Mucosa of stomach (tissue), 1 donor: ENCODE results near the gene NR2F1-AS1.

ENCODE experiments used
- H3K27me3 ChIP-seq: one replicate; pipeline ENCODE4 v1.7.0; 2013; ENCODE audit warnings: mild to moderate bottlenecking, low read length; ENCODE audit not compliant: control insufficient read depth, insufficient read depth
- H3K36me3 ChIP-seq: one replicate; pipeline ENCODE4 v1.7.0; 2013; ENCODE audit warnings: low read length; ENCODE audit not compliant: control insufficient read depth, insufficient read depth
- H3K4me1 ChIP-seq: one replicate; pipeline ENCODE4 v1.7.0; 2013; ENCODE audit warnings: mild to moderate bottlenecking, low read length; ENCODE audit not compliant: control insufficient read depth, insufficient read depth
- H3K4me3 ChIP-seq: one replicate; pipeline ENCODE4 v1.7.0; 2013; ENCODE audit warnings: low read length
- H3K9ac ChIP-seq: one replicate; pipeline ENCODE4 v1.7.0; 2013; ENCODE audit warnings: mild to moderate bottlenecking, low read length, moderate library complexity
- H3K9me3 ChIP-seq: one replicate; pipeline ENCODE4 v1.7.0; 2013; ENCODE audit warnings: mild to moderate bottlenecking, low read length, moderate library complexity; ENCODE audit not compliant: control insufficient read depth
- donor health status: Pancreatic carcinoma.

NR2F1-AS1 gene

DNA sequence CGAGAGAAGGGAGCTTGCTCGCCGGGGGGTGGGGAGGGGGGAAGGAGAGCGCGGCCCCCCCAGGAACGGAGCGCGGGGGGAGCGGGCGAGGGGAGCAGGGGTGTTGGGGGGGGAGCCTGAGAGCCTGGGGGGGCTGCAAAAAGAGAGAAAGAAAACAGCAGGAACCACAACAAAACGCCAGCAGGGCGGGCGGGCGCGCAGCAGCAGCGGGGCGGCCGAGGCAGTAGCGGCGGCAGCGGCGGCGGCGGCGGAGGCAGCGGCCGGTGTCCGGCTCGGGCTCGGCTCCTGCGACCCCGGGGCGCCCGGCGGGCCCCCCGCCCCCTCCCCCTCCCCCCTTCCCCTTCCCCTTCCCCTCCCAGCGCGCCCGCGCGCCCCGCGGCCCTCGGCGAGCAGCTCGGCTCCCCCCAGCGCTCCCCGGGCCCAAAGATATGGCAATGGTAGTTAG is 3.6 kb upstream of the NR2F1-AS1 start:
- Histone ChIP-seq H3K36me3 (no peaks in the 10 kb centered on the region), H3K9me3 (no peaks in the 10 kb centered on the region), H3K4me3 (no peak overlapping the region), H3K27me3 (peaks cover 78% of the 10 kb centered on the region), H3K9ac (no peak overlapping the region), H3K4me1 (peaks cover 25% of the 10 kb centered on the region)

DNA sequence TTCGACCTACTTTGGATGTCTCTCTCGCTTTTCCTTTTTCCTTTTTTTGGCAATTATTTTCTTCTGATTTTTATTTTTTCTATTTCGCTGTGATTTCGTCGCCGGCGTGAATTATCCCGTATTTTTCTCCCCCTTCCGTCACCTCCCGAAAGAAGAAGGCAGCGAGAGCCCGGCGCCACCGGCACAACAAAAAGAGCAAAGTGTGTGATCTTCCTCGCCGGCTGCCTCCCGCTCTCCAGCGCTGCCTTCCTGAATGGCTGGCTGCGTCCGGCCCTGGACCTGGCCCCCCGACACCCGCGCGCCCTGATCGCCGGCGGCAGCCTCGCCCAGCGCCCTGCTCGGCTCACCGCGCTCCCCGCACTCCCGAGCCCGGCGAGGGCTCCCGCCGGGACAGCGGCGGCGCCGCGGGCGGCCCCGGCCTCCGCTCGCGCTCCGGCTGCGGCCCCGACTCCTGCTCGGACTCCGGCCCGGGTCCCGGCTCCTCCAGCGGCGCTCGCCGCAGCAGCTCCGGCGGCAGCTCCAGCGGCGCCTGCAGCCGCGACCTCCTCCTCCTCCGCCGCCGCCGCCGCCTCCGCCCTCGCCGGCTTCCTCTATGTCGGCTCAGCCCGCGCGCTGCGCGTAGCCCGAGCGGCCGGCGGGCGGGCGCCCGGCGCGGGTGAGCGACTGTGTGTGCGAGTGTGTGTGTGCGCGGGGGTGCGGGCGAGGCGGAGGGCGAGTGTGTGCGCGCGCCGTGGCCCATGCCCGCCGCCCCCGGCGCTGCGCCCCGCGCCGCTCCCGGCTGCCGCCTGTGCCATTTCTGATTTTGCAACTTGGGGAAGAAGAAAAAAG is 3.0 kb upstream of the NR2F1-AS1 start:
- H3K27me3 ChIP-seq = peaks cover 77% of the 10 kb centered on the region
- H3K4me1 ChIP-seq = peaks cover 25% of the 10 kb centered on the region
- no peak overlapping the region for H3K9ac ChIP-seq
- H3K4me3 ChIP-seq = no peak overlapping the region
- H3K36me3 ChIP-seq = no peaks in the 10 kb centered on the region
- H3K9me3 ChIP-seq = no peaks in the 10 kb centered on the region

DNA sequence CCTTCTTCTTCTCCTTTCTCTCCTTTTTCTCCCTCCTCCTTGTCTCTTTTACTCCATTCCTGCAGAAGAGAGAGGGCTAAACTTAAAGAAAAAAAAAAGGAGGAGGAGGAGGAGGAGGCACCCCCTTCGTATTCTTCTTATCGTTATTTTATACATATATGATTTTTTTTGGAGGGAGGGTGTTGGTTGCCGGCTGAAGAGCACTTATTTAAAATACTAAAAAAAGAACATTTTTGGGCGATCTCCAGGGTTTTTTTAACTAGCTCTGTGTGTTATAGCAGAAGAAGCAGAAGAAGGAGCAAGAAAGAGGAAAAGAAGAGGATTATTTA is 2.4 kb upstream of the NR2F1-AS1 start:
- no peaks in the 10 kb centered on the region for H3K9me3 ChIP-seq
- H3K4me3 ChIP-seq = no peak overlapping the region
- peaks cover 78% of the 10 kb centered on the region for H3K27me3 ChIP-seq
- H3K4me1 ChIP-seq = peaks cover 25% of the 10 kb centered on the region
- no peaks in the 10 kb centered on the region for H3K36me3 ChIP-seq
- peak overlapping the region; percentile 30 for H3K9ac ChIP-seq

DNA sequence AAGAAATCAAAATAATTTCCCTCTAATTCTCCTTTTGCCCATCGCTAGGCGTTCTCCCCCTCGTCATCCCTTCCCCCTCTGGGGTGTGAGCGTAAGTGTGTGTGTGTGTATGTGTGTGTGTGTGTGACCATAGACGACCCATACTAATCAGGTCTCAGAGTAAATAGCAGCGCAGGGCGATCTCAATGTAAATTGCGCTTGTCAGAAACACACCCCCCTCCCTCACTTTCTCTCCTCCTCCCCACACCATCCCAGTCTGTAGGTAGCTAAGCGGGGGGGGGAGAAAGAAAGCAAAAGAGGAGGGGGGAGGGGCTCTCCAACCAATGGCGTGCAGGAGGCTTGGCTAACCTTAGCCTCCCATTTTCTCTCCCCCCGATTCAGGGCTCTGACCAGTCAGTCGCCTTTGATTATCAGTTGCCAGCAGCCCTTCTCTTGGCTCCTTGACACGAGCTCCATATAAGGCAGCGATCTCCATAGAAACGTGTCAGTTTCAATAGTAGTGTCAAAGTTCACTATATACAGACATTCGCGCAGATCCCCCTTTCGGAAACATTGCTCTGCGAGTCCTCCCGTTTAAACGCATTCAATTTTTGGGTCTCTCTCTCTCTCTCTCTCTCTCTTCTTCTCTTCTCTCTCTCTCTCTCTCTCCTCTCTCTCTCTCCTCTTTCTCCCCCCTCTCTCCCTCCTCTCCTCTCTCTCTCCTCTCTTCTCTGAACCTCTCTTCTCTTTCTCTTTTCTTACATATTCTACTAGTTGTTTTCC is 1.8 kb upstream of the NR2F1-AS1 start, which contains the start of gene NR2F1:
TSS of gene NR2F1 (plus strand) at position 546 of the 762 bp plus-strand sequence. CDS start 1,802 bp downstream, outside the sequence.
- H3K9me3 ChIP-seq = no peaks in the 10 kb centered on the region
- no peak within 1 kb of the TSS for H3K4me3 ChIP-seq
- H3K36me3 ChIP-seq = no peaks in the 10 kb centered on the region
- peaks cover 25% of the 10 kb centered on the region for H3K4me1 ChIP-seq
- peak within 1 kb of the TSS; percentile 30 for H3K9ac ChIP-seq
- H3K27me3 ChIP-seq = peaks cover 79% of the 10 kb centered on the region

DNA sequence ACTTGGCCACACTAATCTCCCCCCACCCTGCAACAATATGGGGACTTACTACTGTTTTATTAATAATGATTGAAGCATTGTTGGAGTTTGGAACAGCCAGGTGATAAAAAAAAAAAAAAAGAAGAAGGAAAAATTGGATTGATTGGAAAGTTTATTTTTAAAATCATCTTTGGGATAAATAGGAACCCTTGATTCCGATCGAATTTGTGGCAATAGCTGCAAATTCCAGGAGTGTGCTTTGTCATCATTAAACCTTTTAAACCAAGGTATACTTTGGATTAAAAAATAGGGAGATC is 1.1 kb upstream of the NR2F1-AS1 start:
- Histone ChIP-seq H3K4me3 (no peak overlapping the region), H3K9ac (no peak overlapping the region), H3K4me1 (peaks cover 25% of the 10 kb centered on the region), H3K27me3 (peaks cover 79% of the 10 kb centered on the region), H3K9me3 (no peaks in the 10 kb centered on the region), H3K36me3 (no peaks in the 10 kb centered on the region)

DNA sequence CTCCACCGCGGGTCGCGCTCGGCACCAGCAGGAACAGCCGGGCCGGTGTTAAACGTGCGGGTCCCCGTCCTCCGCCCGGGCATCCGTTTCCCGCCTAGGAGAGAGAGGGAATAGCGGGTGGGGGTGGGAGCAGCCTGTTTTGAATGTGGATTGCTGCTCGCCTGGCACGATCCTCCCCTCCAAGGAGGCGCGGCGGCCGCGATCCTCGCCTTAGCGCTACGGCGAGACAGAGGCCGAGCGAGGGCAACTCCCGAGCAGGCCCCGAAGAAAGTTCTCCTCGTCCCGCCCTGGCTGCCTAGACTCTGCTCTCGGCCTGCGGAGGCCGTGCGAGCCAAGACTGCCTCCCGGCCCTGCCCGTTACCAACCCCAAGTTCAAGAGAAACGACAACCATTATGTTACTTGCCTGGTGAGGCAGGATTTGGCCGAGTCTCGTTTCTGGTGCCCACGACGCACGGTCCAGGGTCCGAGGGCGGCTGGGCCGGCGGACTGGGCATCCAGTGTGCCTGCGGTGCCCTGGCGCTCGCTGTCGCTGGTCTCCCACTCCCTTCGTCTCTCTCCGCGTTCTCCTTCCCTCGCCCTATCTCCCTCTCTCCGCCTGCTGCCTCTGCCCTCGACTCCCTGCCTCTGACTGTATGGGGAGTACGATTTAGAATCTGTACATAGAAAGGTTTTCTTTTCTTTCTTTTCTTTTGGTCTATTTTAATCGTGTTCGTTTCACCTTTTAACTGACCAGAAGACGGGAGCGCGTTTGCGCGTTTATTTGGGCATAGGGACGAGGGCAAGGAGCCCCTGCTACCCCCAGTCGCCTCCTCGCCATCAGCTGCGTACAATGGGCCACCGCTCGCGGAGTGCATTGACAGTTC is 724 bp downstream of the NR2F1-AS1 start:
- peaks cover 25% of the 10 kb centered on the region for H3K4me1 ChIP-seq
- H3K9ac ChIP-seq = peak overlapping the region; percentile 64
- H3K27me3 ChIP-seq = peaks cover 76% of the 10 kb centered on the region
- H3K4me3 ChIP-seq = peak overlapping the region; percentile 58
- no peaks in the 10 kb centered on the region for H3K36me3 ChIP-seq
- H3K9me3 ChIP-seq = no peaks in the 10 kb centered on the region

DNA sequence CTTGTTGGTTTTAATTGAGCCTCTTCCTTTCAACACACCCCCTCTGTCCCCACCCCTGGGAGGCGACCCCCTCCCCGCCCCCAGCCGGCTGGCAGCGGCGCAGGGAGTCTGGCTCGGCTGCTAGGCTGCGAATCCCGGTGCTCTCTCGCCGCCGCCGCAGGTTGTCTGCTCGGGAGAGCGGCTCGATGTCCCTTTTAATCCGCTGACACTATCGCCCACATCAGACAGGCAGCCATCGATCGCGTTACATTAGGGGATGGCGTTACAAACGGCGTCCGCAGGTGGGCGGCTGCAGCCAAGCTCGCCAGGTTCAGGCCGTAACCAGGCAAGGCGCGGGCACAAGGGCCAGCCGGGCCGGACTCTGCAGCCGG is 1.3 kb downstream of the NR2F1-AS1 start:
- Histone ChIP-seq H3K4me1 (peaks cover 25% of the 10 kb centered on the region), H3K9ac (peak overlapping the region; percentile 64), H3K36me3 (no peaks in the 10 kb centered on the region), H3K9me3 (no peaks in the 10 kb centered on the region), H3K4me3 (peak overlapping the region; percentile 58), H3K27me3 (peaks cover 77% of the 10 kb centered on the region)

DNA sequence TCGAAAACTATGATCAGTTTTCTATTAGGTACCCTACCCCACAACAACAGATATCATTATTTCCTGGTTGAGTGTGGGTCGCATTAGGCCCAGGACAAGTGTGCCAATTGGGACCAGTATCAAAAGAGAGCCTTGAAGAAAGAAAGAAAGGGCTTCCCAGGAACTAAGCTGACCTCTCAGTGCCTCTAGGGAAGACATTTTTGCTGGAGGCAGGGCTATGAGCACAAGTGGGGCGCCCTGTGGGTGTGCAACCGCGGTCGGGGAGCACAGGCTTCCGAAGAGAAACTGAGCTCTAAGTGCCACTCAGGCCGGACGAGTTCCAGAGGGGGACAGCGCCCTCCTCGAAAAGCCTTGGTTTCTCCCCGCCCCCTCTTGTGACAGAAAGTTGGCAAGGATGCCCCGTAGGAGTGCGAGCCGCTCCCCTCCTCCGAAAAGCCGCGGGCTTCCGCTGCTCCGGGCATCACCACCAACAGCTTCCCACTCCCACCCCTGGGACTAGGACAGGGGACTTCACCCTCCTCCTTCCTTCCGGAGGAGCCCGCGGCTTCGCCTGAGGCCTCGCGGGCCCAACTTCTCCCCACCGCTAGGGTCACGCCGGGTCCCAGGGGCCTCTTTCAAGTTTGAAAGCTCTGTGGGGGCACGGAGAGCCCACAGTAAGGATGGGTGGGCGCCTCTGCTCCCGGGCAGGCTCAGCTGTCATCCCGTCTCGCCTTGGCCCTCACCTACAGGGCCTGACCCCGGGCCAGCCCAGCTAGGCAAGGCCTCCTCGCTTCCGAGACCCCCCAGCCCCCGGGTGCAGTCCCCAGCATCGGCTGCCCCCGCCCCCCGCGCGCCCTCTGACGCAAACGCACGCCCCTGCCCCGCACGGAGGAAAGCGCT is 2.0 kb downstream of the NR2F1-AS1 start:
- no peaks in the 10 kb centered on the region for H3K9me3 ChIP-seq
- no peaks in the 10 kb centered on the region for H3K36me3 ChIP-seq
- H3K4me1 ChIP-seq = peaks cover 25% of the 10 kb centered on the region
- H3K27me3 ChIP-seq = peaks cover 83% of the 10 kb centered on the region
- peak overlapping the region; percentile 64 for H3K9ac ChIP-seq
- peak overlapping the region; percentile 0 for H3K4me3 ChIP-seq

DNA sequence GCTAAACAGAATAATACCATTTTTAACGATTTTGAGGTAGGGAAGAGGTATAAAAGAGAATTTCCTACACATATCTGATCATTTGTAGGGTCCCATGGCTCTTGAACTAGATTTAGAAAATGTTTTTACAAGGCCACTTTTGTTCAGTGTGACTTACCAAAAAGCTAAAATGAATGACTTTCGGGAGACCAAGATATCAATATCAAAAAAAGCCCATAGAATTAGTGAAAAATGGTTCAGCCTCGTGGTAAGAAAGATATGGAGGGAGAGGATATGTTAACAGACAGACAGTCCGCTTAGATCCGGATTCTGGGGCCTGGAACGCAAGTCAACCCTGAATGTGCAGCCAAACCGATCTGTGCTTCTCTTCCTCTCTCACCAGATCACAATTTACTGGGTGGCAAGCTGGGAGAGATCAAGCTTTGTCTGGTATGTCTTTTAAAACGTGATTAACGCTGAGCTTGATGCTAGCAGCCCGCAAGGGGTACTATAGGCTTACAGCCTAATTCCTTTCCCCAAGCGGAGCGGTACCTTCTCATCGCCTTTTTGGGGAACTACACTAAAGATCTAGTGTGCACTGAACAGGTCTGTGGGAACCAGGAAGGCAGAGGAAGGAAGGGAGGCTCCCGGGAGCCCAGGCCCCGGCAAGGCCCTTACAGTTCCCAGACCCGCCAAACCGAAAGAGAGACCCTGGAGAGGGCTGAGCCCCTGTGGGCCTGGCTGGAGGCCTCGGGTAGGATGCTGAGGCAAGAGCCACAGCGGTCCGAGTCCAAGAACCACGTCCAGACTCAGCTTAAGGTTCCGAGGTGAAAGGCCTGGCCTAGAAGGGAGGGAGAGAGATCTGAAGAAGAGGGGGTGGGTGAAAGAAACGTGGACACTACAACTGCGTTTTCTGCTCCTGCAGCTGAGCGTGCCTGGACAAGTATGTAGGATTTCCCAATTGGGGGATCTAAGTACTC is 2.9 kb downstream of the NR2F1-AS1 start:
- Histone ChIP-seq H3K36me3 (no peaks in the 10 kb centered on the region), H3K4me1 (peaks cover 20% of the 10 kb centered on the region), H3K9me3 (no peaks in the 10 kb centered on the region), H3K4me3 (peak overlapping the region; percentile 0), H3K27me3 (peaks cover 84% of the 10 kb centered on the region), H3K9ac (peak overlapping the region; percentile 51)

DNA sequence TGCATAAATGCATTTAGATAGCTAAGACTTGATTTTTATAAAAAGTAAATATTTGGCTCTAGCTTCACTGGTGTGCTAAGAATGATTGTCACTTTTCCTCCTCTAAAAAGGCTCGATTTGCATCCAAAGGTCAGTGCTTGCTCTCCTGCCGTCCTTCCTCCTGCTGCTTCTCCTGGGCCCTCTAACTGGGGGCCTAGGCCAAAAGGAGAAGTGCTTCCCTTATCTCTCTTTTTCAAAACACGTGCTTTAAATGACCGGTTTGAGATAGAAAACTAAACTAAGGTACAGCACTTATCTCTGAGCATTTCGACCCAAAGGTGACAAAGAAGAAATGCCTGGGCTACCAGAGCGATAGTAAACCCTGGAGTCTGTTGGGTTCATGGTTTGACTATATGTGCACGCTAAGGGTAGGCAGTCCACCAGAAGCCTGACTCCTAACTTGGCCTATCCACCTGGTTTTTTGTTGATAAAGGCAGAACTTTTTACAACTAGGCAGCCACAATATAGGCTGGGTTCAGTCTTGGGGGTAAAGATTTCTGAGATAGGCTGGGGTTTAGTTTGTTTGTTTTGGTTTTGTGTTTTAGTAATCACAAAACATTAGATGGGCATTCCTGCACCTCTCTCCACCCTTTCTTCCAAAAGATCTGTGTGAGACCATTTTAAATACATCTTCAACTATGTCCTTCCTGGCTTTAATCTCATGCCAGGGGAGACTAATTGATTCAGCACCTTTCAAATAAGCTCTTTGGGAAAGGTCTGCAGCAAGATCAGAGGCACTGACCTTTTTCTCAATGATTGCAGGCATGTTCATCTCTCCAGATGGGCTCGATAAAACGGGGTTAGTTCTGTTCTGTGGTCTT is 3.8 kb downstream of the NR2F1-AS1 start:
- Histone ChIP-seq H3K4me3 (no peak overlapping the region), H3K27me3 (peaks cover 84% of the 10 kb centered on the region), H3K9me3 (no peaks in the 10 kb centered on the region), H3K36me3 (no peaks in the 10 kb centered on the region), H3K9ac (no peak overlapping the region), H3K4me1 (peaks cover 16% of the 10 kb centered on the region)
